ENCODE data around the gene C11orf91.

Gene C11orf91

DNA sequence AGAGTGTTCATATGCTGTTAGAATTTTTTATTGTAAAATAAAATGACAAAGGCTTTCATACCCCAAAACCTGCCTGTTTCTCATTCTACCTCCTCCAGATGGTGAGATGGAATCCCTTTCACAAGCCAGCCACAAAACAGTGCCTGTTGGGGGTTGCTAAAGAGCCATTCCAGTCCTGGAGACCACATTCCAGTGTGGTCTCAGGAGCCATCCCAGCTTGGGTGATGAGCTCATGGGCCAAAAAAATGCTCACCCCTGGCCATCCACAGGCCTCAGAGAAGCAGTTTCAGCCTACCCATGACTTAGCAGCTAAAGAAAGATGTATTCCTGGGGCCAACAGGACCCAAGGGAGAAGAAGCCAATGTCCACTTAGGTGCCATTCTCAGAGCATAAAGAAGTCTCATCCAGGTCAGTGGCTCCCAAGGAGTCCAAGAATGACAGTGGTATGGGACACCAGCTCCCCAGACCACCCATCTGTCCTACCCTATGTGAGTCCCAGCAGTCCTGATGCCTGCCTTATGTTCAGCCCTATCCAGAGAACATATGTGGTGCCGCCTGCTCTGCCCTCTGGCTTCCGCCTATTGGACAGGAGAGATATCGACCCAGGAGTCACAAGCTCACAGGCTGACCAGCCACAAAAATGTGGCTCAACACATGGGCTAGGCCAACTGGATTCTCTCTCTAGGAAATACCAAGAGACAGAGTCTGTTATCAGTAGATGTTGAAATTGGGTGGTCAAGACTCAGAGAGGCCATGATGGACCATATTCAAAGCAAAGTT is 26.4 kb downstream of the C11orf91 start:
- Histone ChIP-seq H3K36me3 (ENCODE audit: insufficient read depth, low read length) (no peaks in the 10 kb centered on the region), H3F3A (ENCODE audit: low read depth) (no peaks in the 10 kb centered on the region), H3K4me3 (ENCODE audit: low read length, poor library complexity, severe bottlenecking) (no peak overlapping the region), H3K79me2 (ENCODE audit: insufficient read depth, low read length) (no peaks in the 10 kb centered on the region), H3K9ac (ENCODE audit: low read depth, low read length, poor library complexity, severe bottlenecking) (no peak overlapping the region), H3K4me1 (ENCODE audit: insufficient read depth, low read length, poor library complexity, severe bottlenecking) (no peaks in the 10 kb centered on the region), H4K20me1 (ENCODE audit: insufficient read depth, low read length, poor library complexity, severe bottlenecking) (no peaks in the 10 kb centered on the region), H3K4me2 (ENCODE audit: low read depth, low read length, poor library complexity, severe bottlenecking) (no peak overlapping the region), H3K9me3 (ENCODE audit: insufficient read depth, low read depth, low read length) (no peaks in the 10 kb centered on the region), H3K9me2 (replicated peaks; ENCODE audit: low read depth, low read length) (no peaks in the 10 kb centered on the region), H3K27me3 (ENCODE audit: insufficient read depth, low read length, poor library complexity, severe bottlenecking) (no peaks in the 10 kb centered on the region), H2AFZ (ENCODE audit: low read length) (no peak overlapping the region)
- TF ChIP-seq CTCF (conservative IDR thresholded peaks at IDR 0.05; ENCODE audit: low read length) (no peak), EZH2phosphoT487 (IDR thresholded peaks at IDR 0.05; ENCODE audit: borderline replicate concordance) (no peak)

- no peak overlapping the region for H3K4me3 ChIP-seq (ENCODE audit: low read length, poor library complexity, severe bottlenecking)
- H3K9me3 ChIP-seq (ENCODE audit: insufficient read depth, low read depth, low read length) = no peaks in the 10 kb centered on the region
- no peak overlapping the region for H2AFZ ChIP-seq (ENCODE audit: low read length)
- H3K36me3 ChIP-seq (ENCODE audit: insufficient read depth, low read length) = no peaks in the 10 kb centered on the region
- H3K79me2 ChIP-seq (ENCODE audit: insufficient read depth, low read length) = no peaks in the 10 kb centered on the region
- H3F3A ChIP-seq (ENCODE audit: low read depth) = no peaks in the 10 kb centered on the region
- no peak for TF ChIP-seq CTCF (conservative IDR thresholded peaks at IDR 0.05; ENCODE audit: low read length)
- no peak overlapping the region for H3K4me2 ChIP-seq (ENCODE audit: low read depth, low read length, poor library complexity, severe bottlenecking)
- H3K9ac ChIP-seq (ENCODE audit: low read depth, low read length, poor library complexity, severe bottlenecking) = no peak overlapping the region
- no peaks in the 10 kb centered on the region for H3K9me2 ChIP-seq (replicated peaks; ENCODE audit: low read depth, low read length)
- H3K4me1 ChIP-seq (ENCODE audit: insufficient read depth, low read length, poor library complexity, severe bottlenecking) = no peaks in the 10 kb centered on the region
- H3K27me3 ChIP-seq (ENCODE audit: insufficient read depth, low read length, poor library complexity, severe bottlenecking) = no peaks in the 10 kb centered on the region
- no peaks in the 10 kb centered on the region for H4K20me1 ChIP-seq (ENCODE audit: insufficient read depth, low read length, poor library complexity, severe bottlenecking)
These were observed 28.4 kb downstream of the C11orf91 start for GRCh38 chr11:33672273-33672672.

DNA sequence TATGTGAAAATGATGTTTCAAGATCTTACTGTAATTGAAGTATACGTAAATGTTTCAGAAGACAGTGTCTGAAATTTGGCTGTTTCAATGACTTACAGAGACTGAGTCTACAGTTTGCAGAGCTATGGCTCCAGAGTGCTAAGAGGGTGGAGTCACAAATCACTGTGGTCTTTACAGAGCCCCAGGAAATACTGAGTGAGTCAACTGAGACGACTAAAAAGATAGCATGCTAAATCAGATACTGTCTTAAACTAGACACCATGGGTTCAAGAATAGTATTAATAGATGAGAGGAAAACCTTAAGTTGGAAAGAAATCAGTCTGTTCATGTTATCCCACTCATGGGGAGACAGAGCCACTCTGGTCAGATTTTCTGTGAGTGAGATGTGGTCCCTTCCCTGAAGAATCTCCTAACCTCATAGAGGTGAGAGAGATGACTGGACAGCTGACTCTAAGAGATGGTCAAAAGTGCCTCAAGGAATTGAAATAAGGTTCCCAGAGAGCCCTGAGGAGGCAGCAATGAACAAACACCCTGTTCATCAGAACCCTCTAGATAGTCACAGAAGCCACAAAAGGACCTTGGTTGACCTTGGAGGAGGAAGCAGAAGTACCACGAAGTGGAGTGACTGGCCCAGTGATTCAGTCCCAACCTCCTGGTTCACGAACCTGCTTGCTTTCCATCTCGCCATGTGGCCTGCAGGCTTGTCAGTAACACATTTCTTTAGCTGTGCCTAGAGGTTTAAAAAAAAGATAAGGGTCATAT is 30.2 kb downstream of the C11orf91 start:
- Histone ChIP-seq H3K9ac (ENCODE audit: low read depth, low read length, poor library complexity, severe bottlenecking) (no peak overlapping the region), H3K4me1 (ENCODE audit: insufficient read depth, low read length, poor library complexity, severe bottlenecking) (no peaks in the 10 kb centered on the region), H3K4me2 (ENCODE audit: low read depth, low read length, poor library complexity, severe bottlenecking) (no peak overlapping the region), H3K9me3 (ENCODE audit: insufficient read depth, low read depth, low read length) (no peaks in the 10 kb centered on the region), H3K9me2 (replicated peaks; ENCODE audit: low read depth, low read length) (no peaks in the 10 kb centered on the region), H3K79me2 (ENCODE audit: insufficient read depth, low read length) (no peaks in the 10 kb centered on the region), H3K27me3 (ENCODE audit: insufficient read depth, low read length, poor library complexity, severe bottlenecking) (no peaks in the 10 kb centered on the region), H4K20me1 (ENCODE audit: insufficient read depth, low read length, poor library complexity, severe bottlenecking) (no peaks in the 10 kb centered on the region), H2AFZ (ENCODE audit: low read length) (no peak overlapping the region), H3F3A (ENCODE audit: low read depth) (no peaks in the 10 kb centered on the region), H3K4me3 (ENCODE audit: low read length, poor library complexity, severe bottlenecking) (no peak overlapping the region), H3K36me3 (ENCODE audit: insufficient read depth, low read length) (no peaks in the 10 kb centered on the region)
- TF ChIP-seq EZH2phosphoT487 (IDR thresholded peaks at IDR 0.05; ENCODE audit: borderline replicate concordance) (no peak), CTCF (conservative IDR thresholded peaks at IDR 0.05; ENCODE audit: low read length) (no peak)

Data from Loucy (cell line).